Memory B cell (primary cell): ENCODE measurements around the gene SLC39A11.

Source experiments
- ATAC-seq: fragments of 150-1000 bp; cut with Tn5 transposase; 2 replicates; pipeline ENCODE4 v1.10.0; 2021; ENCODE audit warnings: low read depth, mild to moderate bottlenecking, moderate library complexity
- DNase-seq, 2 donors: peaks; one replicate each; pipeline ENCODE4 v3.0.0; 2022; ENCODE audit warnings: low spot score in 2 of 2
- H3K27ac Mint-ChIP-seq: one replicate; pipeline ENCODE4 v1.8.0; 2022; ENCODE audit warnings: mild to moderate bottlenecking, moderate library complexity, mixed read lengths
- H3K27me3 Mint-ChIP-seq: one replicate; pipeline ENCODE4 v1.8.0; 2022; ENCODE audit warnings: mixed read lengths
- H3K36me3 Mint-ChIP-seq: one replicate; pipeline ENCODE4 v1.8.0; 2022; ENCODE audit warnings: mild to moderate bottlenecking, mixed read lengths
- H3K4me1 Mint-ChIP-seq: one replicate; pipeline ENCODE4 v1.8.0; 2022; ENCODE audit warnings: mixed read lengths
- H3K4me3 Mint-ChIP-seq: one replicate; pipeline ENCODE4 v1.8.0; 2022; ENCODE audit warnings: mild to moderate bottlenecking, moderate library complexity, mixed read lengths
- H3K9me3 Mint-ChIP-seq: one replicate; pipeline ENCODE4 v1.8.0; 2022; ENCODE audit warnings: mixed read lengths

The SLC39A11 gene

DNA sequence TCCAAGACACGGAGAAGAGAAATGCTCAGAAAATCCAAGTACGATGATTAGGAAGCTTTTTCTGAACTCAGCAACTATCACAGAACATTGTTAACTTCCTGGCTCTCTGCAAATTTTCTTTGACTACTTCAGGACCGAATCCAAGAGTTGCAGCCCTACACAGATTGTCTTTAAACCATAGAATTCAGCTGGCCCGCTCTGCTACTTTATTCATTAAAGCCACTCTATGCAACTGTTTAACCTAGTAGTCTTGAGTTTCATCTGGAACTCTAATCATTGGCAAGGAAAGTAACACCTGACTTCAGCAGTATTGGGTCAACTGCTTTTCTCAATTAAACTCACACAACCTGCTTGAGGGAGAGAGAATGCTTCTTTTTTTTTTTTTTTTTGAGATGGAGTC is 210.1 kb downstream of the SLC39A11 start:
- ATAC-seq (no peak), DNase-seq (no peak)
- no peaks in the 10 kb centered on the region for H3K4me1 Mint-ChIP-seq
- H3K36me3 Mint-ChIP-seq, result peaks cover 34% of the 10 kb centered on the region
- no peak overlapping the region for H3K27ac Mint-ChIP-seq
- peaks cover 7% of the 10 kb centered on the region for H3K9me3 Mint-ChIP-seq
- H3K4me3 Mint-ChIP-seq, result no peak overlapping the region
- H3K27me3 Mint-ChIP-seq, result no peaks in the 10 kb centered on the region

DNA sequence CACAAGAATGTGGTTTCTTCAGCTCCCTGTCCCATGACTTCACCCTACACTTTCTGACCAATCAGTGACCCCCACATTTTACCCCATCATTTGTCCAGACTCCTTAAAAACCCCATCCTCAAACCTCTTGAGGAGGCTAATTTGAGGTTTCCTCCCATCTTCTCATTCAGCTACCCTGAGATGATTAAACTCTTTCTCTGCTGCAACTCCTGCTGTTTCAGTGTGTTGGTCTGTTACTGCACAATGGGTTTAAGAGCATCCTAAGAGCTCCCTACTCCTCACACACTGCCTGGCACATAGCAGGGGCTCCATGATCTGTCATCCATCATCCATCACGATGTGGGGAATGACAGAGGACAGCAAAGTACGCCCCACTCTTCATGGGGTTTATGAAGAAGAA is 212.6 kb downstream of the SLC39A11 start:
- DNase-seq (no peak), ATAC-seq (no peak)
- peaks cover 43% of the 10 kb centered on the region for H3K36me3 Mint-ChIP-seq
- no peaks in the 10 kb centered on the region for H3K27me3 Mint-ChIP-seq
- H3K4me1 Mint-ChIP-seq, result no peaks in the 10 kb centered on the region
- H3K27ac Mint-ChIP-seq, result no peak overlapping the region
- no peak overlapping the region for H3K4me3 Mint-ChIP-seq
- H3K9me3 Mint-ChIP-seq, result peaks cover 16% of the 10 kb centered on the region

DNA sequence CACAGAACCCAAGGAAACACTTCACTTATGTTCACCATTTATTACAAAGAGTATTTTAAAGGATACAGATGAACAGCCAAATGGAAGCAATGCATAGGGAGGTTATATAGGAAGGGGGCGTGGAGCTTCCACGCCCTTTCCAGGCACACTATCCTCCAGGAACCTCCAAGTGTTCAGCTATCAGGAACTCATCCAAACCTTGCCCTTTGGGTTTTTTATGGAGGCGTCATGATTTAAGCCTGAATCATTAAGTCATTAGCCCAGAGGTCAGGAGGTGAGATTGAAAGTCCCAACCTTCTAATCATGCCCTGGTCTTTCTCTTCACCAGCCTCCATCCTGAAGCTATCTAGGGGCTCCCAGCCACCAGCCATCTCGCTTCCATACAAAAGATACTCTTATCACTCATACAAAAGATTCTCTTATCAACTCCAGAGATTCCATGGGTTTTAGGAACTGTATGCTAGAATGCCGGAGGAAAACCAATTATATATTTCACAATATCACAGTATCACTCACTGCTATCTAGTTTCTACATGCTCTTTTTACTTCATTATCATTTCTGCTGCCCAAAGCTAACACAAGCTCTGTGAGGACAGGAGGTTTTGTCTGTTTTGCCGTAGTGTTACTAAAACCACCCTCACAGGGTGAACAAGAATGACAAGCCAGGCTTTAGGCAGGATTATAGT is 213.4 kb downstream of the SLC39A11 start:
- H3K36me3 Mint-ChIP-seq, result peaks cover 50% of the 10 kb centered on the region
- H3K4me3 Mint-ChIP-seq, result no peak overlapping the region
- H3K27ac Mint-ChIP-seq, result no peak overlapping the region
- no peaks in the 10 kb centered on the region for H3K4me1 Mint-ChIP-seq
- H3K9me3 Mint-ChIP-seq, result peaks cover 20% of the 10 kb centered on the region
- no peaks in the 10 kb centered on the region for H3K27me3 Mint-ChIP-seq
- ATAC-seq (no peak), DNase-seq (no peak)

DNA sequence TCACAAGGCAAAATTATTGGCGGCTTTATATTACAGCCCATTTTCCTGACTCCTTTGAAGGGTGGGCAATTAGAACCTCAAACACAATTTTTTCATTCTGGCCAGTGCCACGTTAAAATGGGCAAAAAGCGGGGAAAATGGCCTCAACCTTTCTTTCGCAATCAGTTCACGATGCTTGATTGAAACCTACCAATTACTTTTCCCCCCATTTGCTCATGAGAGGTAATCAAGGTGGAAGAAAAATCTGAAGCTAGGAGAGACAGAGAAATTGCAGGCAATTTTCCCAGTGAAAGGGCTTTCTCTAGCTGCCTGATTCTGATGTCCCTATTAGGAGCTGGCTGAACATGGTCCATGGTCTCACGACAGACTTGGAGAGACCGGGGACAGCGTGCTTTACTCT is 215.1 kb downstream of the SLC39A11 start:
- H3K27me3 Mint-ChIP-seq, result no peaks in the 10 kb centered on the region
- peaks cover 20% of the 10 kb centered on the region for H3K9me3 Mint-ChIP-seq
- H3K4me3 Mint-ChIP-seq, result no peak overlapping the region
- ATAC-seq (no peak), DNase-seq (no peak)
- H3K27ac Mint-ChIP-seq, result no peak overlapping the region
- peaks cover 57% of the 10 kb centered on the region for H3K36me3 Mint-ChIP-seq
- no peaks in the 10 kb centered on the region for H3K4me1 Mint-ChIP-seq

DNA sequence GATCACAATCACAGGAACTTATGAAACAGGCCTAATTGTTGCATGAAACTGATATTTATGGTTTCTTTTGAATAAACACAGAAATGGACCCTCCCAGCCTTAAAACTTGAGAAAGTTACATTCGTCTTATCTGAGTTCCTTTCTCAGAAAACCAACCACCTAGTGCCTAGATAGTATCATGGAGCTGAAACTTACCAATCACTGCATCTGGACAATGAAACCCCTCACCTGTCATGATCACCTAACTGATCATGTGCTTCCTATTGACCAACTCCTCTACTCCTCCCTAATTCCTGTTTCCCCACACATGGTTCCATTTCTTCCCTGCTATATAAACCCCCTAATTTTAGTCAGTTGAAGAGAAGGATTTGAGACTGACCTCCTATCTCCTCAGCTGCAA is 216.1 kb downstream of the SLC39A11 start:
- Mint-ChIP-seq H3K4me1 (no peaks in the 10 kb centered on the region), H3K36me3 (peaks cover 53% of the 10 kb centered on the region), H3K27me3 (no peaks in the 10 kb centered on the region), H3K4me3 (no peak overlapping the region), H3K9me3 (peaks cover 20% of the 10 kb centered on the region), H3K27ac (no peak overlapping the region)
- ATAC-seq, result no peak
- DNase-seq, result no peak

- no peak for ATAC-seq
- Mint-ChIP-seq H3K27ac (no peak overlapping the region), H3K36me3 (peaks cover 52% of the 10 kb centered on the region), H3K4me3 (no peak overlapping the region), H3K9me3 (peaks cover 19% of the 10 kb centered on the region), H3K4me1 (no peaks in the 10 kb centered on the region), H3K27me3 (no peaks in the 10 kb centered on the region)
- no peak for DNase-seq
Measured at GRCh38 chr17:72875361-72875760, 217.1 kb downstream of the SLC39A11 start.

- no peak for DNase-seq
- H3K27ac Mint-ChIP-seq, result no peak overlapping the region
- H3K27me3 Mint-ChIP-seq, result no peaks in the 10 kb centered on the region
- peaks cover 13% of the 10 kb centered on the region for H3K9me3 Mint-ChIP-seq
- H3K4me1 Mint-ChIP-seq, result no peaks in the 10 kb centered on the region
- ATAC-seq, result no peak
- H3K4me3 Mint-ChIP-seq, result no peak overlapping the region
- H3K36me3 Mint-ChIP-seq, result peaks cover 34% of the 10 kb centered on the region
Measured at GRCh38 chr17:72872396-72872795, 220.1 kb downstream of the SLC39A11 start.

DNA sequence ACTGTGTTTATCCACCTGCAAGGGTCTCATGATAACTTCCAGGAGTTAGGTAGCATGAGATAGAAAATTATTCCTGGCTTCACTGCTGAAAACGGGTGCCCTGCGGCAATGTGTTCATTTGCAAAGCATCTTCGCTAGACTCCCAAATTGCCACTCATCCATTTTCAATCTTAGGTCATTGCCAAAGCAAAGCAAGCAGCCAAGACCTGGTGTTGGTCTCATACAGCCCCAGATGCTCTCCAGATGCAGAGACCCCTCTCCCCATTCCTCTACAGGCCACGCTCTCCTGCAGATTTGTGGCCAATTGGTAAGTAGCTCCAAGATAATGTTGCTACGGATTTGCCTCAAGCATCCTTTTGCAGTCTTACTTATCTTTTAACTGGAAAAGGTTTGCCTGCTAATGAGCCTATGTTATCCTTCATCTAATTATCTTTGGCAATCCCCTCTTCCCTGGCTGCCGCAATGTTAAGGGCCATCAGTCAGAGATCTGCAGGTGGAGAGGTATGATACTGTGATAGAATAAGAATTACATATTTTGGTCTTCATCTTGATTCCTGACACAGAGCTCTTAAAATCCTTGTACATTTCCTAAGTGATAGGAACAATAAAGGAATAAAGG is 222.0 kb downstream of the SLC39A11 start:
- H3K36me3 Mint-ChIP-seq, result peaks cover 23% of the 10 kb centered on the region
- DNase-seq, result no peak
- no peaks in the 10 kb centered on the region for H3K4me1 Mint-ChIP-seq
- no peaks in the 10 kb centered on the region for H3K27me3 Mint-ChIP-seq
- H3K4me3 Mint-ChIP-seq, result no peak overlapping the region
- ATAC-seq, result no peak
- peaks cover 5% of the 10 kb centered on the region for H3K9me3 Mint-ChIP-seq
- no peak overlapping the region for H3K27ac Mint-ChIP-seq

- no peak overlapping the region for H3K27ac Mint-ChIP-seq
- ATAC-seq, result no peak
- H3K4me1 Mint-ChIP-seq, result no peaks in the 10 kb centered on the region
- no peak overlapping the region for H3K4me3 Mint-ChIP-seq
- H3K9me3 Mint-ChIP-seq, result peaks cover under 1% of the 10 kb centered on the region
- no peaks in the 10 kb centered on the region for H3K27me3 Mint-ChIP-seq
- peaks cover 16% of the 10 kb centered on the region for H3K36me3 Mint-ChIP-seq
- DNase-seq, result no peak
Measured at GRCh38 chr17:72869630-72870029, 222.9 kb downstream of the SLC39A11 start.

DNA sequence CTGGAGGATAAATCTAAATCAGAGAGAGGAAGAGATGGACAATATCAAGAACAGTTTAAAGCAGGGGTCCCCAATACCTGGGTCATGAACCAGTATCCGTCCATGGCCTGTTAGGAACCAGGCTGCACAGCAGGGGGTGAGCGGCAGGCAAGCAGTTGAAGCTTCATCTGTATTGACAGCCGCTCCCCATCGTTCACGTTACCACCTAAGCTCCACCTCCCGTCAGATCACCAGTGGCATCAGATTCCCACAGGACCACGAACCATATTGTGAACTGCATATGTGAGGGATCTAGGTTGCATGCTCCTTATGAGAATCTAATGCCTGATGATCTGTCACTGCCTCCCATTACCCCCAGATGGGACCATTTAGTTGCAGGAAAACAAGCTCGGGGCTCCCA is 226.5 kb downstream of the SLC39A11 start:
- no peak overlapping the region for H3K4me3 Mint-ChIP-seq
- peaks cover 12% of the 10 kb centered on the region for H3K36me3 Mint-ChIP-seq
- no peak for ATAC-seq
- no peak overlapping the region for H3K27ac Mint-ChIP-seq
- H3K4me1 Mint-ChIP-seq, result peaks cover 2% of the 10 kb centered on the region
- no peak for DNase-seq
- no peaks in the 10 kb centered on the region for H3K9me3 Mint-ChIP-seq
- H3K27me3 Mint-ChIP-seq, result no peaks in the 10 kb centered on the region

- Mint-ChIP-seq H3K4me3 (no peak overlapping the region), H3K4me1 (peaks cover 2% of the 10 kb centered on the region), H3K27ac (no peak overlapping the region), H3K27me3 (no peaks in the 10 kb centered on the region), H3K9me3 (no peaks in the 10 kb centered on the region), H3K36me3 (peaks cover 13% of the 10 kb centered on the region)
- ATAC-seq (no peak), DNase-seq (no peak)
Measured at GRCh38 chr17:72863526-72864211, 228.8 kb downstream of the SLC39A11 start.

DNA sequence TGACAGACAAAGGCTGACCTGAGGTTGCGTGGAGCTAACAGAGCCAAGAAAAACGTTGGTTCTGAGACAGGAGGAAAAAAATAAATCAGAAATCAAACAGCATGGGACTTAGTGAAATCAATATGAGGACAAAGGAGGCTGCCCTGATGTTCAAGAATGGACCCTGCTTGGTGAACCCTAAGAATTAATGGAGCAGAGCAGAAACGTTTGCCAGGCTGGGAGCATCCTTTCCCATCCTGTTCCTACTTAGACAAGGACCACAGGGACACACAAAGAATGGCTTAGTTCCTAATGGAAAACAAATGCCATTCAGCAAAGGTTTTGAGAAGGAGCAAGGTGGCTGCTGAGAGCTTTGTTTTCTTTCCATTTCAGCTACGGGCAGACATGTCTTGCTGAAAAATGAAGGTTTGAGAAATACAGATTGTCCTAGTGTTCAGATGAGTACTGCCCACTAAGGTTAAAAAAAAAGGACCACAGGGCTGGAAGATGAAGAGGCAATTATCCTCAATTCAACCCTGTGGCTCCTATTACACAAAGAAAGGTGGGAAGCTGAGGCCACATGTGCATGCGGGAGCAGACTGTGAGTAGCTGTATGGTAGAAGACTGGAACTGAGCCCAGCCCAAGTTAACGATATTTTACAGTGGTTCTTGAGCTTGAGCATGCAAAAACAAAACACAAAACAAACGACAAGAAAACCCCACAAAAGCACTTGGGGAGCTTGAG is 230.1 kb downstream of the SLC39A11 start:
- ATAC-seq (no peak), DNase-seq (no peak)
- Mint-ChIP-seq H3K9me3 (no peaks in the 10 kb centered on the region), H3K4me1 (peaks cover 2% of the 10 kb centered on the region), H3K27me3 (no peaks in the 10 kb centered on the region), H3K27ac (no peak overlapping the region), H3K4me3 (no peak overlapping the region), H3K36me3 (peaks cover 17% of the 10 kb centered on the region)

- Mint-ChIP-seq H3K36me3 (peaks cover 16% of the 10 kb centered on the region), H3K9me3 (no peaks in the 10 kb centered on the region), H3K27me3 (no peaks in the 10 kb centered on the region), H3K4me1 (peaks cover 2% of the 10 kb centered on the region), H3K4me3 (no peak overlapping the region), H3K27ac (no peak overlapping the region)
- DNase-seq (no peak), ATAC-seq (no peak)
Measured at GRCh38 chr17:72861811-72862210, 230.7 kb downstream of the SLC39A11 start.

GRCh38 chr17:72860778-72861177 is 231.7 kb downstream of the SLC39A11 start:
- DNase-seq (no peak), ATAC-seq (no peak)
- Mint-ChIP-seq H3K4me3 (no peak overlapping the region), H3K9me3 (no peaks in the 10 kb centered on the region), H3K4me1 (peaks cover 2% of the 10 kb centered on the region), H3K27me3 (no peaks in the 10 kb centered on the region), H3K36me3 (peaks cover 15% of the 10 kb centered on the region), H3K27ac (no peak overlapping the region)
